Measurements from ENCODE around the gene MIGA2. TPM values are rescaled to one million over a fixed set of nuclear protein-coding genes. Genes with fewer than 3 reads are reported as not detected.

MIGA2 gene
- polyA plus RNA-seq, 1 experiment = 10.6 TPM

DNA sequence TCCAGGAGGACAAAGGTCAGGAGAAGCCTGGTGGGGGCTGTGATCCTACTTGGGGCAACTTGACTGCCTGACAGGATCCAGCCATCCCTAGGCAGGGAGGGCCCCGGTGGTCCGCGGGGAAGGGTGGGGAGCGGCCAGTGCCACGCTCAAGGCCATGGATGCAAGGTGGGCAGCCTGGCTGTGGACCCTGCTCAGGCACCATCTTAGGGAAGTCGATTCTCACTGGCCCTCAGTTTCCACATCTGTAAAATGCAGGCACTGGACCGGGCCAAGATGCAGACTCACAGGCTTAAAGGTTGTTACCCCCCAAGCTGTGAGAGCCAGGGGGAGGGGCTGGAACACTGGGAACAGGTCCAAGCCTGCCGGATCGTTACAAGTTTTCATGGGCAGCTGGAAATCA is 35.7 kb downstream of the MIGA2 start:
- Histone ChIP-seq H3K4me3 (ENCODE audit: low read depth, low read length) (no peak overlapping the region), H3K27me3 (ENCODE audit: control insufficient read depth, insufficient read depth, low read length) (no peaks in the 10 kb centered on the region), H3K27ac (ENCODE audit: low read depth, low read length) (no peak overlapping the region), H3K9me3 (ENCODE audit: control insufficient read depth, insufficient read depth, low read length) (no peaks in the 10 kb centered on the region; the same call in 1 of the 2 replicates)
- CTCF ChIA-PET = no interaction called here
- TF ChIP-seq, protein P1, sequence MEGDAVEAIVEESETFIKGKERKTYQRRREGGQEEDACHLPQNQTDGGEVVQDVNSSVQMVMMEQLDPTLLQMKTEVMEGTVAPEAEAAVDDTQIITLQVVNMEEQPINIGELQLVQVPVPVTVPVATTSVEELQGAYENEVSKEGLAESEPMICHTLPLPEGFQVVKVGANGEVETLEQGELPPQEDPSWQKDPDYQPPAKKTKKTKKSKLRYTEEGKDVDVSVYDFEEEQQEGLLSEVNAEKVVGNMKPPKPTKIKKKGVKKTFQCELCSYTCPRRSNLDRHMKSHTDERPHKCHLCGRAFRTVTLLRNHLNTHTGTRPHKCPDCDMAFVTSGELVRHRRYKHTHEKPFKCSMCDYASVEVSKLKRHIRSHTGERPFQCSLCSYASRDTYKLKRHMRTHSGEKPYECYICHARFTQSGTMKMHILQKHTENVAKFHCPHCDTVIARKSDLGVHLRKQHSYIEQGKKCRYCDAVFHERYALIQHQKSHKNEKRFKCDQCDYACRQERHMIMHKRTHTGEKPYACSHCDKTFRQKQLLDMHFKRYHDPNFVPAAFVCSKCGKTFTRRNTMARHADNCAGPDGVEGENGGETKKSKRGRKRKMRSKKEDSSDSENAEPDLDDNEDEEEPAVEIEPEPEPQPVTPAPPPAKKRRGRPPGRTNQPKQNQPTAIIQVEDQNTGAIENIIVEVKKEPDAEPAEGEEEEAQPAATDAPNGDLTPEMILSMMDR (IDR thresholded peaks at IDR 0.05; ENCODE audit: low read depth, low read length) = no peak
- POLR2A ChIA-PET = no interaction called here
- no peak for DNase-seq (ENCODE audit: low read depth, low spot score)

DNA sequence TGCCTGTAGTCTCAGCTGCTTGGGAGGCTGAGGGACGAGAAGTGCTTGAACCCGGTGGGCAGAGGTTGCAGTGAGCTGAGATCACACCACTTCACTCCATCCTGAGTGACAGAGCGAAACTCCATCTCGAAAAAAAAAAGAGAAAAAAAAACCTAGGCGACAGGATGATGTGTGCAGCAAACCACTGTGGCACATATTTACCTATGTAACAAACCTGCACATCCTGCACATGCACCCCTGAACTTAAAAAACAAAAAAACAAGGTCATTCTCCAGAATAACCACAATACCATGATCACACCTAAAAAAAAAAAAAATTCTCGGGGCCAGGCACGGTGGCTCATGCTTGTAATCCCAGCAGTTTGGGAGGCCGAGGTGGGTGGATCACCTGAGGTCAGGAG is 37.0 kb downstream of the MIGA2 start:
- no peak overlapping the region for H3K4me3 ChIP-seq (ENCODE audit: low read depth, low read length)
- ChIA-PET POLR2A (interaction anchor here (0.7 kb wide), 2 partner anchors 19 to 33 kb away, joined by 3 read pairs; no protein-coding TSS in a partner anchor), CTCF (interaction anchor here (0.7 kb wide), 1 partner anchor 21 kb away, joined by 4 read pairs; no protein-coding TSS in a partner anchor)
- no peak overlapping the region for H3K27ac ChIP-seq (ENCODE audit: low read depth, low read length)
- no peaks in the 10 kb centered on the region for H3K27me3 ChIP-seq (ENCODE audit: control insufficient read depth, insufficient read depth, low read length)
- H3K9me3 ChIP-seq (ENCODE audit: control insufficient read depth, insufficient read depth, low read length) = no peaks in the 10 kb centered on the region
- TF ChIP-seq, protein P1 (IDR thresholded peaks at IDR 0.05; ENCODE audit: low read depth, low read length) = no peak
- DNase-seq (ENCODE audit: low read depth, low spot score) = no peak

DNA sequence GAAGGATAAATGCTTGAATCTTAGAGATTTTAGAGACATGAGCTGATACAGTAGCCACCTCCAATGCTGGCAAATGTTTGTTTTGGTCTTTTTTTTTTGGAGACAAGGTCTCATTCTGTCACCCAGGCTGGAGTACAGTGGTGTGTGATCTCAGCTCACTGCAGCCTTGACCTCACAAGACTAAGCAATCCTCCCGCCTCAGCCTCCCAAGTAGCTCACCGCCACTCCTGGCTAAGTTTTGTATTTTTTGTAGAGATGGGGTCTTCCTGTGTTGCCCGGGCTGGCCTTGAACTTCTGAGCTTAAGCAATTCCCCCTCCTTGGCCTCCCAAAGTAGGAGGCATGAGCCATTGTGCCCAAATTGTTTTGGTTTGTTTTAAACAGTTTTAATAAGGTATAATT is 37.7 kb downstream of the MIGA2 start:
- Histone ChIP-seq H3K27me3 (ENCODE audit: control insufficient read depth, insufficient read depth, low read length) (no peaks in the 10 kb centered on the region), H3K9me3 (ENCODE audit: control insufficient read depth, insufficient read depth, low read length) (no peaks in the 10 kb centered on the region), H3K27ac (ENCODE audit: low read depth, low read length) (no peak overlapping the region), H3K4me3 (ENCODE audit: low read depth, low read length) (no peak overlapping the region)
- no peak for DNase-seq (ENCODE audit: low read depth, low spot score)
- TF ChIP-seq, protein P1 (IDR thresholded peaks at IDR 0.05; ENCODE audit: low read depth, low read length) = no peak
- ChIA-PET POLR2A (interaction anchor here (0.7 kb wide), 1 partner anchor 34 kb away, joined by 3 read pairs; no protein-coding TSS in a partner anchor), CTCF (interaction anchor here (0.7 kb wide), 1 partner anchor 22 kb away, joined by 4 read pairs; no protein-coding TSS in a partner anchor)

DNA sequence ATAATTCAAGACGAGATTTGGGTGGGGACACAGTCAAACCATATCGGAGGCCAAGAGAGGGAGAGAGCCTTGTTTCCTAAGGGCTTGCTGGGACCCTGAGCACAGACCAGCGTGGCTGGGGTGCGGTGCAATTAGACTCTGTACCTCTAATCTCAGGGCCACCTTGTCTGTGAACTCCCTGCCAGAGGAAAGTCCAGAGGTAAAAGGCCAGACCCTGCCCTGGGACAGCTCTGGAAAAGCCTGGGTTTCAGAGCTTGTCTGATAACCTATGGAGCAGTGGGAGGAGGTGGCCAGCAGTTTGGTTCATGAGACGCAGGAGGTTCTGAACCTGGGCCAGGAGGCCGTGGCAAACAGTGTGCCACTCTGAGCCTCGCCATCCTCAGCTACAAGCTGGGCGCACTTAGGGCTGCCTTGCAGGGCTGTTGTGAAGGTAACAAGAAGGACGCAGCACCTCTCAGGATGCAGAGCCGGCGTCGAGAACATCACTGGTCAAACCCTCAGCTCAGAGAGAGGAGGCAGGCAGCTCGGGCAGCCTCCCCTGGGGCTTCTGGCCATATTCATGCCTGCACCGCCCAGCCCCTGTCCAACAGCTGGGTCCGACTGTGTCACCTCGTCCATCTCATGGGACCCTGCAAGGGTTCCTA is 39.7 kb downstream of the MIGA2 start:
- ChIA-PET POLR2A (interaction anchor here (0.7 kb wide), 1 partner anchor 40 kb away, joined by 3 read pairs; the partner anchor contains the start of gene MIGA2), CTCF (no interaction called here)
- no peak overlapping the region for H3K4me3 ChIP-seq (ENCODE audit: low read depth, low read length)
- H3K9me3 ChIP-seq (ENCODE audit: control insufficient read depth, insufficient read depth, low read length) = no peaks in the 10 kb centered on the region
- H3K27ac ChIP-seq (ENCODE audit: low read depth, low read length) = no peak overlapping the region
- no peak for DNase-seq (ENCODE audit: low read depth, low spot score)
- TF ChIP-seq, protein P1 (IDR thresholded peaks at IDR 0.05; ENCODE audit: low read depth, low read length) = no peak
- H3K27me3 ChIP-seq (ENCODE audit: control insufficient read depth, insufficient read depth, low read length) = no peaks in the 10 kb centered on the region

DNA sequence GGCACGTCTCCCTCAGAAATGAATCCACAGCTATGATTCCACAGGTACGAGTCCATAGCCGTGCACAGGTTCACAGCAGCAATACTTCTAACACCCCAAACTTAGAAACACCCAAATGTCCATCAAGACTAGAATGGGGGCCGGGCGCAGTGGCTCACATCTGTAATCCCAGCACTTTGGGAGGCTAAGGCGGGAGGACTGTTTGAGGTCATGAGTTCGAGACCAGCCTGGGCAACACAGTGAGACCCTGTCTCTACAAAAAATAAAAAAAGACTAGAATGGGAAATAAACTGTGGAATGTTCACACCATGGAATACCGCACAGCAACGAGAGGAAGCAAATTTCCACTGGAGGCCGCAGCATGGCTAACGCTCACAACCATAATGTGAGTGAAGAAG is 40.2 kb downstream of the MIGA2 start:
- H3K4me3 ChIP-seq (ENCODE audit: low read depth, low read length) = no peak overlapping the region
- ChIA-PET POLR2A (interaction anchor here (0.7 kb wide), 1 partner anchor 40 kb away, joined by 3 read pairs; the partner anchor contains the start of gene MIGA2), CTCF (no interaction called here)
- H3K27me3 ChIP-seq (ENCODE audit: control insufficient read depth, insufficient read depth, low read length) = no peaks in the 10 kb centered on the region
- TF ChIP-seq, protein P1 (IDR thresholded peaks at IDR 0.05; ENCODE audit: low read depth, low read length) = no peak
- no peak overlapping the region for H3K27ac ChIP-seq (ENCODE audit: low read depth, low read length)
- H3K9me3 ChIP-seq (ENCODE audit: control insufficient read depth, insufficient read depth, low read length) = no peaks in the 10 kb centered on the region
- no peak for DNase-seq (ENCODE audit: low read depth, low spot score)
